Loucy (cell line): ENCODE results near the gene TEX10.

Experiments used
- H2AFZ ChIP-seq: fragments of 200-600 bp; sonication (generic); 2 replicates; pipeline ENCODE4 v1.6.0; 2016; ENCODE audit warnings: antibody characterized with exemption, mild to moderate bottlenecking, low read length, moderate library complexity
- H3F3A ChIP-seq: fragments of 200-600 bp; 2 replicates; pipeline ENCODE4 v1.6.0; 2016; ENCODE audit warnings: antibody characterized with exemption, low read depth, mild to moderate bottlenecking
- H3K27me3 ChIP-seq: fragments of 200-600 bp; sonication (generic); 2 replicates; pipeline ENCODE4 v1.6.1; 2014; ENCODE audit warnings: low read length, mild to moderate bottlenecking; ENCODE audit not compliant: insufficient read depth, poor library complexity, severe bottlenecking
- H3K36me3 ChIP-seq: fragments of 200-600 bp; sonication (generic); 2 replicates; pipeline ENCODE4 v1.6.1; 2016; ENCODE audit warnings: low read length; ENCODE audit not compliant: insufficient read depth
- H3K4me1 ChIP-seq: fragments of 200-600 bp; sonication (generic); 2 replicates; pipeline ENCODE4 v1.5.1; 2014; ENCODE audit warnings: low read length, mild to moderate bottlenecking; ENCODE audit not compliant: insufficient read depth, poor library complexity, severe bottlenecking
- H3K4me2 ChIP-seq: fragments of 200-600 bp; sonication (generic); 2 replicates; pipeline ENCODE4 v1.6.0; 2014; ENCODE audit warnings: antibody characterized with exemption, low read length, low read depth, mild to moderate bottlenecking; ENCODE audit not compliant: poor library complexity, severe bottlenecking
- H3K4me3 ChIP-seq: fragments of 200-600 bp; sonication (generic); 2 replicates; pipeline ENCODE4 v1.5.1; 2014; ENCODE audit warnings: low read length, mild to moderate bottlenecking, mixed read lengths; ENCODE audit not compliant: poor library complexity, severe bottlenecking
- H3K79me2 ChIP-seq: fragments of 200-600 bp; sonication (generic); 2 replicates; pipeline ENCODE4 v1.6.1; 2014; ENCODE audit warnings: low read length; ENCODE audit not compliant: insufficient read depth
- H3K9ac ChIP-seq: fragments of 200-600 bp; sonication (generic); 2 replicates; pipeline ENCODE4 v1.6.0; 2014; ENCODE audit warnings: mild to moderate bottlenecking, low read depth, low read length, moderate library complexity; ENCODE audit not compliant: poor library complexity, severe bottlenecking
- H3K9me2 ChIP-seq: fragments of 200-600 bp; sonication (generic); replicated peaks from 2 replicates; pipeline ENCODE4 v1.6.1; 2016; ENCODE audit warnings: low read depth, low read length, mixed read lengths
- H3K9me3 ChIP-seq: fragments of 200-600 bp; sonication (generic); 2 replicates; pipeline ENCODE4 v1.6.1; 2014; ENCODE audit warnings: mild to moderate bottlenecking, antibody characterized with exemption, low read length, low read depth; ENCODE audit not compliant: insufficient read depth
- H4K20me1 ChIP-seq: fragments of 200-600 bp; sonication (generic); 2 replicates; pipeline ENCODE4 v1.6.0; 2014; ENCODE audit warnings: antibody characterized with exemption, low read length, mild to moderate bottlenecking; ENCODE audit not compliant: insufficient read depth, poor library complexity, severe bottlenecking
- CTCF ChIP-seq: fragments of 200-600 bp; sonication (generic); conservative IDR thresholded peaks from 2 replicates; pipeline ENCODE4 v1.5.1; 2014; ENCODE audit warnings: mild to moderate bottlenecking, antibody characterized with exemption, low read length
- EZH2phosphoT487 ChIP-seq: fragments of 200-600 bp; IDR thresholded peaks from 2 replicates; pipeline ENCODE4 v1.6.1; 2018; ENCODE audit warnings: antibody characterized with exemption, mild to moderate bottlenecking, moderate library complexity, borderline replicate concordance

Gene TEX10

GRCh38 chr9:100307080-100307479 lies 45.7 kb downstream of the TEX10 start:
- TF ChIP-seq CTCF (no peak), EZH2phosphoT487 (no peak)
- Histone ChIP-seq H3K9me3 (no peaks in the 10 kb centered on the region), H3F3A (no peaks in the 10 kb centered on the region), H3K4me3 (no peak overlapping the region), H3K9me2 (no peaks in the 10 kb centered on the region), H3K27me3 (no peaks in the 10 kb centered on the region), H3K4me2 (no peak overlapping the region), H4K20me1 (no peaks in the 10 kb centered on the region), H3K4me1 (no peaks in the 10 kb centered on the region), H3K79me2 (peaks cover 27% of the 10 kb centered on the region), H2AFZ (no peak overlapping the region), H3K9ac (no peak overlapping the region), H3K36me3 (peaks cover 94% of the 10 kb centered on the region; the same call in 1 of the 2 replicates)

GRCh38 chr9:100306283-100306682 lies 46.5 kb downstream of the TEX10 start:
- TF ChIP-seq EZH2phosphoT487 (no peak), CTCF (no peak)
- H3K4me1 ChIP-seq = no peaks in the 10 kb centered on the region
- no peaks in the 10 kb centered on the region for H4K20me1 ChIP-seq
- H3K4me2 ChIP-seq = no peak overlapping the region
- H3K4me3 ChIP-seq = no peak overlapping the region
- no peaks in the 10 kb centered on the region for H3F3A ChIP-seq
- no peak overlapping the region for H3K9ac ChIP-seq
- H3K9me3 ChIP-seq = no peaks in the 10 kb centered on the region
- no peaks in the 10 kb centered on the region for H3K9me2 ChIP-seq
- H2AFZ ChIP-seq = no peak overlapping the region
- peaks cover 96% of the 10 kb centered on the region; the same call in 1 of the 2 replicates for H3K36me3 ChIP-seq
- peaks cover 21% of the 10 kb centered on the region for H3K79me2 ChIP-seq
- H3K27me3 ChIP-seq = no peaks in the 10 kb centered on the region

GRCh38 chr9:100303747-100304146 lies 49.0 kb downstream of the TEX10 start:
- no peaks in the 10 kb centered on the region for H3K4me1 ChIP-seq
- no peaks in the 10 kb centered on the region for H3K27me3 ChIP-seq
- H3F3A ChIP-seq = no peaks in the 10 kb centered on the region
- peaks cover 96% of the 10 kb centered on the region; the same call in 1 of the 2 replicates for H3K36me3 ChIP-seq
- TF ChIP-seq EZH2phosphoT487 (no peak), CTCF (no peak)
- no peak overlapping the region for H2AFZ ChIP-seq
- no peaks in the 10 kb centered on the region for H3K9me3 ChIP-seq
- H3K79me2 ChIP-seq = peaks cover 19% of the 10 kb centered on the region
- no peaks in the 10 kb centered on the region for H4K20me1 ChIP-seq
- H3K4me2 ChIP-seq = no peak overlapping the region
- H3K9ac ChIP-seq = no peak overlapping the region
- no peak overlapping the region for H3K4me3 ChIP-seq
- no peaks in the 10 kb centered on the region for H3K9me2 ChIP-seq
